Fibroblast of pulmonary artery (primary cell): Measurements from ENCODE around the gene TNNT2.

Experiments used
- DNase-seq: peaks from one replicate; pipeline ENCODE4 v3.0.0-alpha.2; 2010; ENCODE audit warnings: low read depth
- H3K4me3 ChIP-seq: replicated peaks from 2 replicates; pipeline ENCODE4 v1.5.1; 2011; ENCODE audit warnings: low read depth, mild to moderate bottlenecking, control low read depth, low read length, moderate library complexity
- TF ChIP-seq, protein P1 (sequence below): IDR thresholded peaks from 2 replicates; pipeline ENCODE4 v1.5.1; 2011; ENCODE audit warnings: mild to moderate bottlenecking, control low read depth, low read length, inconsistent platforms; ENCODE audit errors: missing control alignments

TNNT2 gene

DNA sequence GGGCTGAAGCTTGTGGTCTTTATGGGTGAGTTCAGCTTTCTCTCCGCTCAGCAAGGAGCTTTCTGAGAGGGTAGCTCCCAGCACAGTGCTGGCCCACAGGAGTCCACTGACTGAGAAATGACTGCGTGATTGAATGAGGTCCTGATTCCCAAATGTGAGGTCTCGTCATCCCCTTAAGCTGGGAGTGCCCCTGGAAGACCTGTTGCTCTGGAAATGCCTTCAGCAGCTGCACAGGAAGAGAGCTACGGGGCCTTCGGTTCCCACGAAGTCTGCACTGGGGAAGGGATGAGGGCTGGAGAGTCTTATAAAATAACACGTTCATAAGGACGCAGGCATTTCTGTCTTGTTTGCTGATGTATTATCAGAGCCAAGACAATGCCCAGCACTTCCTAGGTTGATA, 14.0 kb downstream of the TNNT2 start:
- H3K4me3 ChIP-seq: no peak overlapping the region
- TF ChIP-seq, protein P1, sequence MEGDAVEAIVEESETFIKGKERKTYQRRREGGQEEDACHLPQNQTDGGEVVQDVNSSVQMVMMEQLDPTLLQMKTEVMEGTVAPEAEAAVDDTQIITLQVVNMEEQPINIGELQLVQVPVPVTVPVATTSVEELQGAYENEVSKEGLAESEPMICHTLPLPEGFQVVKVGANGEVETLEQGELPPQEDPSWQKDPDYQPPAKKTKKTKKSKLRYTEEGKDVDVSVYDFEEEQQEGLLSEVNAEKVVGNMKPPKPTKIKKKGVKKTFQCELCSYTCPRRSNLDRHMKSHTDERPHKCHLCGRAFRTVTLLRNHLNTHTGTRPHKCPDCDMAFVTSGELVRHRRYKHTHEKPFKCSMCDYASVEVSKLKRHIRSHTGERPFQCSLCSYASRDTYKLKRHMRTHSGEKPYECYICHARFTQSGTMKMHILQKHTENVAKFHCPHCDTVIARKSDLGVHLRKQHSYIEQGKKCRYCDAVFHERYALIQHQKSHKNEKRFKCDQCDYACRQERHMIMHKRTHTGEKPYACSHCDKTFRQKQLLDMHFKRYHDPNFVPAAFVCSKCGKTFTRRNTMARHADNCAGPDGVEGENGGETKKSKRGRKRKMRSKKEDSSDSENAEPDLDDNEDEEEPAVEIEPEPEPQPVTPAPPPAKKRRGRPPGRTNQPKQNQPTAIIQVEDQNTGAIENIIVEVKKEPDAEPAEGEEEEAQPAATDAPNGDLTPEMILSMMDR: no peak
- DNase-seq: no peak

GRCh38 chr1:201362906-201363305, 14.6 kb downstream of the TNNT2 start:
- TF ChIP-seq, protein P1: no peak
- DNase-seq: no peak
- H3K4me3 ChIP-seq: no peak overlapping the region

DNA sequence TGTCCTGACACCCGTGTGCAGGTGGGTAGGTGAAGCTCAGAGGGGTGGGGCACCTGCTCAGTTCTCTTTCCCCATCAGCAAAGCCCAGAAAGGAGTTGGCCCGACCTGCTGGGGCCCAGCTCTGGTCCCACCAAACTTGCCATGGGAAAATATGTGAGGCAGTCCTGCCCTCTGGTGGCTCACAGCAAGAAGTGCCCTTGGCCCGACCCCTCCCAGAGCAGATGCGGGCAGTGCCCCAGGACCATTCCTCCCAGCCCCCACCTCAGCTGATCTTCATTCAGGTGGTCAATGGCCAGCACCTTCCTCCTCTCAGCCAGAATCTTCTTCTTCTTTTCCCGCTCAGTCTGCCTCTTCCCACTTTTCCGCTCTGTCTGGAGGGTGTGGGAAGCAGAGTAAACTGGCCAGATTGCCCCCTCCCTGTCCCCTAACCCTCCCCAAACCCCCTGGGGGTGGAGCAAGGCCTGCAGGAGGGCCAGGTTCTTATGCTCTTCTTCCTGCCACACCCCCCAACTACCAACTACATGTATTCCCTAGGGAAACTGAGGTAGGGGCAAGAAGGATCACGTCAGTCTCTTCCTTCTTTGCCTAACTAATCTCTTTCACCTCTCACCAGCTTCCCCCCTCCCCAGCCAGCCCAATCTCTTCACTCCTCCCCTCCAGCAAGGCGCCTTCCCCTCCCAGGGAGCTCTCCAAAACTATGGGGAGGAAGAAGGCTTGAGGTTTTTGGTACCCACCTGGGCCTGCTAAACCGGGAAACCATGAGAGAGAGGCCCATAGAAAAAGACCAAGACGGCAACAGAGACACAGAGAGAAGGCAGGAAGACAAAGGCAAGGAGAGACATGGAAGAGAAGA, 15.6 kb downstream of the TNNT2 start:
- H3K4me3 ChIP-seq: no peak overlapping the region
- DNase-seq: peak; percentile 46
- TF ChIP-seq, protein P1: peak; percentile 84

GRCh38 chr1:201360901-201361651, 16.4 kb downstream of the TNNT2 start:
- TF ChIP-seq, protein P1: no peak
- DNase-seq: no peak
- no peak overlapping the region for H3K4me3 ChIP-seq

DNA sequence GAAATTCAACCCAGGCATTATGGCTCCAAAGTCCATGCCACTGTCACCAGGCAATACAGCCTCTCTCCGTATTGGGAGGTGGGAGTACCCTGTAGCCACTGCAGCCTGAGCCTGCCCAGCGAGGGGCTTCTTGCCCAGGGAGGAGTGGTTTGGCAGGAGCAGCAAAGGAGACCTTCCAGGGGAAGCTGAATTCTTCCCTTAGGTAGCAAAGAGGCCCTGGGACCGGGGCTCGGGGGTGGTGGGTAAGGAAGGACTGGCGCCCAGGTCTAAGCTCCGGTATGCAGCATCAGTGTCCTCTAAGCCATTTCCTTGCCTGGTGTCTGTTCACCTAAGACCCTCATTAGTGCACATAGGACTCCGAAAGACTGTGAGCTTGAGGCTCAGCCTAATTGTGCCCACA, 17.0 kb downstream of the TNNT2 start:
- no peak for DNase-seq
- no peak overlapping the region for H3K4me3 ChIP-seq
- TF ChIP-seq, protein P1: no peak

DNA sequence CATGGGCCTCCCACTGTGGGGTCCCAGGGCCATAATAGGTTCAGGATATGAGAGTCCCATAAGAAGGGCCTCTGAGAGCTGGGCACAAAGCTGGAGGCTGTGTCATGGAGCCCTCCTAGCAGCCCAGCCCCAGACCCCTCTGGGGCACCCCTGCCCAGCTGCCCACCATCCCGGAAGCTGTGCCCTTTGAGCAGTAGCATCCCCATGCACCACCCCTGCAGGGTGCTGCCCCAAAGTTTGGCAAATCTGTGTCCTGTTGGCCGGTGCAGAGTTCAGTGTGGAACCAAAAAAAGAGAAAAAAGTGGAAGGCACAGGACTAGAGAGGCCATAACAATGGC, 17.6 kb downstream of the TNNT2 start:
- H3K4me3 ChIP-seq: no peak overlapping the region
- DNase-seq: no peak
- TF ChIP-seq, protein P1: no peak
